GM12892 (cell line): ENCODE results near the gene MACROD2.

Experiments used
- POLR2A ChIP-seq: IDR thresholded peaks from 2 replicates; pipeline ENCODE4 v1.6.1; 2011; ENCODE audit warnings: low read depth, low read length, control low read depth
- POLR2AphosphoS5 ChIP-seq: IDR thresholded peaks from 2 replicates; pipeline ENCODE4 v1.6.1; 2011; ENCODE audit warnings: low read depth, low read length, control low read depth
- TAF1 ChIP-seq: IDR thresholded peaks from 2 replicates; pipeline ENCODE4 v1.6.1; 2011; ENCODE audit warnings: low read depth, mild to moderate bottlenecking, control low read depth, low read length, borderline replicate concordance

GRCh38 chr20:15220778-15221565 lies 1225.7 kb downstream of the MACROD2 start:
- TF ChIP-seq POLR2A (no peak), TAF1 (no peak), POLR2AphosphoS5 (no peak)
